Gastroesophageal sphincter (tissue), 3 donors: ENCODE results near the gene BYSL.

ENCODE experiments used
- POLR2A ChIP-seq, 2 donors: fragments of 450-650 bp; IDR thresholded peaks; one replicate each; pipeline ENCODE4 v1.6.1; 2017; ENCODE audit warnings: antibody characterized with exemption in 2 of 2, mild to moderate bottlenecking in 2 of 2, moderate library complexity in 1 of 2
- TF ChIP-seq, protein P1 (sequence below), 4 experiments: fragments of 200-600 bp in 2 of 4; fragments of 450-650 bp in 2 of 4; sonication (generic) in 1 of 4; IDR thresholded peaks; one replicate each; pipeline ENCODE4 v1.5.1; 2017 to 2019; ENCODE audit warnings: antibody characterized with exemption in 4 of 4, mild to moderate bottlenecking in 2 of 4, moderate library complexity in 2 of 4

DNA sequence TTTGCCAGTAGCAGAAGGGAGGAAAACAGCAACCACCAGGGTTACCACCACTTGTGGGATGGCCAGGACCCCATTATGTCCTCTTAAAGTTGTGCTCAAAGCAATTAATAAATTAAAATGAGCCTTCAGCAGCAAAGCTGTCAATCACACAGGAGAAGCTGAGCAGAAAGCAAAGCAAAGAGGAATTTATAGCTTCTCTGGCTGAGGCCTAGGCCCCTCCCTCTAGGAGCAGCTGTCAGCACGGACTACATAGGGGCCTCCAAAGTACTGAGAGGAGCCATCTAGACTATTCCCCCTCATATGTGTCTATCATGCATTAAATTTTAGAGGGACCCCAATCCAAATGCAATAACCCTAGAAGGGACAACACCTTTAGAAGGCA, 13.9 kb downstream of the BYSL start:
- TF ChIP-seq, protein P1, sequence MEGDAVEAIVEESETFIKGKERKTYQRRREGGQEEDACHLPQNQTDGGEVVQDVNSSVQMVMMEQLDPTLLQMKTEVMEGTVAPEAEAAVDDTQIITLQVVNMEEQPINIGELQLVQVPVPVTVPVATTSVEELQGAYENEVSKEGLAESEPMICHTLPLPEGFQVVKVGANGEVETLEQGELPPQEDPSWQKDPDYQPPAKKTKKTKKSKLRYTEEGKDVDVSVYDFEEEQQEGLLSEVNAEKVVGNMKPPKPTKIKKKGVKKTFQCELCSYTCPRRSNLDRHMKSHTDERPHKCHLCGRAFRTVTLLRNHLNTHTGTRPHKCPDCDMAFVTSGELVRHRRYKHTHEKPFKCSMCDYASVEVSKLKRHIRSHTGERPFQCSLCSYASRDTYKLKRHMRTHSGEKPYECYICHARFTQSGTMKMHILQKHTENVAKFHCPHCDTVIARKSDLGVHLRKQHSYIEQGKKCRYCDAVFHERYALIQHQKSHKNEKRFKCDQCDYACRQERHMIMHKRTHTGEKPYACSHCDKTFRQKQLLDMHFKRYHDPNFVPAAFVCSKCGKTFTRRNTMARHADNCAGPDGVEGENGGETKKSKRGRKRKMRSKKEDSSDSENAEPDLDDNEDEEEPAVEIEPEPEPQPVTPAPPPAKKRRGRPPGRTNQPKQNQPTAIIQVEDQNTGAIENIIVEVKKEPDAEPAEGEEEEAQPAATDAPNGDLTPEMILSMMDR (IDR thresholded peaks at IDR 0.05): no peak
- TF ChIP-seq POLR2A (IDR thresholded peaks at IDR 0.05): no peak
